ENCODE data around the gene POLN. TPM values are rescaled to one million over a fixed set of nuclear protein-coding genes. Genes with fewer than 3 reads are reported as not detected.

The POLN gene
- polyA plus RNA-seq, 2 of the 4 experiments (the other 2 are of a cell fraction), result 2.4 to 2.9 TPM

GRCh38 chr4:2257361-2258081, 15.6 kb upstream of the POLN start:
- no peak overlapping the region for H3K4me3 ChIP-seq
- ChIA-PET CTCF (interaction anchor here (1.1 kb wide), 1 partner anchor 130 kb away, joined by 3 read pairs; no protein-coding TSS in a partner anchor), POLR2A (no interaction called here)
- no peak overlapping the region for H3K4me2 ChIP-seq
- no peak overlapping the region; a peak in 1 of 6 replicates for H3K27ac ChIP-seq
- ATAC-seq, result no peak
- no peak for DNase-seq (ENCODE audit: low read depth in 1 of 2, low spot score in 1 of 2)
- H3K4me1 ChIP-seq, result peaks cover 6% of the 10 kb centered on the region; the same call in 1 of the 3 replicates
- no peaks in the 10 kb centered on the region for H3K9me3 ChIP-seq
- 76% methylated on average over 6 of the region's 14 CpGs for WGBS (ENCODE audit: missing lambda C conversion rate)
- FAIRE-seq, result no peak
- TF ChIP-seq USF2 (IDR thresholded peaks at IDR 0.05) (no peak), CHD2 (IDR thresholded peaks at IDR 0.05; ENCODE audit: low read length, partially characterized antibody) (no peak), HOXB13 (CRISPR knock-in tag; IDR thresholded peaks at IDR 0.05; ENCODE audit: low read depth) (no peak), JUNB (IDR thresholded peaks at IDR 0.05) (no peak)

GRCh38 chr4:2256781-2257191, 14.9 kb upstream of the POLN start:
- H3K9me3 ChIP-seq, result no peaks in the 10 kb centered on the region
- DNase-seq (ENCODE audit: low read depth in 1 of 2, low spot score in 1 of 2), result no peak
- no peak for ATAC-seq
- 100% methylated on average over 3 of the region's 12 CpGs for WGBS (ENCODE audit: missing lambda C conversion rate)
- no peak overlapping the region for H3K4me2 ChIP-seq
- no peak overlapping the region for H3K4me3 ChIP-seq
- TF ChIP-seq BCL3 (IDR thresholded peaks at IDR 0.05), result no peak
- no peak for TF ChIP-seq HEYL (CRISPR knock-in tag; IDR thresholded peaks at IDR 0.05)
- TF ChIP-seq TFCP2L1 (CRISPR knock-in tag; IDR thresholded peaks at IDR 0.05), result no peak
- no peak for TF ChIP-seq HMGXB4 (CRISPR knock-in tag; IDR thresholded peaks at IDR 0.05; ENCODE audit: borderline replicate concordance)
- no peak for TF ChIP-seq HES2 (IDR thresholded peaks at IDR 0.05)
- TF ChIP-seq BHLHE40 (IDR thresholded peaks at IDR 0.05; ENCODE audit: low read depth, low read length), result no peak
- no peak for TF ChIP-seq CTCF (IDR thresholded peaks at IDR 0.05)
- TF ChIP-seq RFX5 (IDR thresholded peaks at IDR 0.05), result no peak
- no peak for TF ChIP-seq KDM1A (IDR thresholded peaks at IDR 0.05; ENCODE audit: low read depth)
- TF ChIP-seq SMC3 (IDR thresholded peaks at IDR 0.05), result no peak
- TF ChIP-seq ESRRA (IDR thresholded peaks at IDR 0.05; ENCODE audit: borderline replicate concordance, low read length), result no peak
- no peak for TF ChIP-seq EHMT2 (IDR thresholded peaks at IDR 0.05; ENCODE audit: low read depth)
- TF ChIP-seq FOXS1 (CRISPR knock-in tag; IDR thresholded peaks at IDR 0.05), result no peak
- no peak for TF ChIP-seq REST (IDR thresholded peaks at IDR 0.05)
- no peak for TF ChIP-seq CHD2 (IDR thresholded peaks at IDR 0.05; ENCODE audit: low read length, partially characterized antibody)
- ChIA-PET POLR2A (no interaction called here), CTCF (interaction anchor here (1.1 kb wide), 3 partner anchors 33 to 130 kb away, joined by 3 read pairs; no protein-coding TSS in a partner anchor)
- H3K27ac ChIP-seq, result no peak overlapping the region; a peak in 1 of 6 replicates
- H3K4me1 ChIP-seq, result peaks cover 6% of the 10 kb centered on the region; the same call in 1 of the 3 replicates
- FAIRE-seq, result no peak
